ENCODE measurements around the gene APPL1.

The APPL1 gene

DNA sequence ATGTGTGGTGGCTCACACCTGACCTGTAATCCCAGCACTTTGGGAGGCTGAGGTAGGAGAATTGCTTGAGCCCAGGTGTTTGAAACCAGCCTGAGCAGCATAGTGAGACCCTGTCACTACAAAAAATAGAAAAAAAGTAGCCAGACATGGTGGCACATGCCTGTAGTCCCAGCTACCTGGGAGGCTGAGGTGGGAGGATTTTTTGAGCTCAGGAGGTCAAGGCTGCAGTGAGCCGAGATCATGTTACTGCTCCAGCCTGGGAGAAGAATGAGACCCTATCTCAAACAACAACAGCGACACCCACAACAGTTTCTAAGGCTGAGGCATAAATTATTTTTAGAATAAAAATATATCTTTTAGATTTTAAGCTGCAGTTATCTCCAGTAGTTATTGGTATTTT lies 6.3 kb downstream of the APPL1 start:
- H3K4me3 ChIP-seq (ENCODE audit: low read depth, low read length) = no peak overlapping the region
- H3K9me3 ChIP-seq (ENCODE audit: insufficient read depth, low read depth, low read length) = no peaks in the 10 kb centered on the region
- H3K27me3 ChIP-seq (ENCODE audit: insufficient read depth, low read length) = no peaks in the 10 kb centered on the region
- H2BK12ac ChIP-seq (ENCODE audit: low read length) = no peak overlapping the region
- H4K12ac ChIP-seq (ENCODE audit: low read depth, low read length) = no peak overlapping the region
- no peak overlapping the region for H2AK5ac ChIP-seq (ENCODE audit: low read length)
- H4K8ac ChIP-seq (ENCODE audit: low read depth, low read length) = no peak overlapping the region
- no peak overlapping the region for H3K14ac ChIP-seq (ENCODE audit: low read length)
- DNase-seq = no peak
- no peak overlapping the region for H3K23ac ChIP-seq (ENCODE audit: low read length)
- no peak overlapping the region for H2AFZ ChIP-seq (ENCODE audit: insufficient read depth, low read length, poor library complexity)
- H3K27ac ChIP-seq (ENCODE audit: low read depth, low read length) = no peak overlapping the region
- peaks cover under 1 to 1% of the 10 kb centered on the region in 2 experiments for H3K36me3 ChIP-seq (ENCODE audit: control insufficient read depth in 1 of 2, insufficient read depth in 2 of 2, low read length in 2 of 2)
- no peaks in the 10 kb centered on the region for H3K79me1 ChIP-seq (ENCODE audit: low read length)
- H3K18ac ChIP-seq (ENCODE audit: low read length) = no peak overlapping the region
- WGBS (ENCODE audit: extremely low coverage, insufficient coverage, insufficient read length) = no CpG with 5 or more reads among the region's 2 CpGs
- H2BK120ac ChIP-seq (ENCODE audit: insufficient read depth, low read length, poor library complexity) = no peak overlapping the region
- no peak overlapping the region for H4K91ac ChIP-seq (ENCODE audit: low read depth, low read length)
- H2BK5ac ChIP-seq (ENCODE audit: low read depth, low read length, poor library complexity) = no peak overlapping the region
- no peak overlapping the region for H3K9ac ChIP-seq (ENCODE audit: low read length)
- H3K4me1 ChIP-seq (ENCODE audit: control insufficient read depth in 1 of 2, insufficient read depth in 2 of 2, low read length in 2 of 2) = peaks cover 0 to under 1% of the 10 kb centered on the region in 2 experiments
- H3K4me2 ChIP-seq (ENCODE audit: low read length) = no peak overlapping the region
- no peaks in the 10 kb centered on the region for H3K79me2 ChIP-seq (ENCODE audit: control insufficient read depth, insufficient read depth, low read length, poor library complexity)
- H3K4ac ChIP-seq (ENCODE audit: low read depth, low read length) = no peak overlapping the region

DNA sequence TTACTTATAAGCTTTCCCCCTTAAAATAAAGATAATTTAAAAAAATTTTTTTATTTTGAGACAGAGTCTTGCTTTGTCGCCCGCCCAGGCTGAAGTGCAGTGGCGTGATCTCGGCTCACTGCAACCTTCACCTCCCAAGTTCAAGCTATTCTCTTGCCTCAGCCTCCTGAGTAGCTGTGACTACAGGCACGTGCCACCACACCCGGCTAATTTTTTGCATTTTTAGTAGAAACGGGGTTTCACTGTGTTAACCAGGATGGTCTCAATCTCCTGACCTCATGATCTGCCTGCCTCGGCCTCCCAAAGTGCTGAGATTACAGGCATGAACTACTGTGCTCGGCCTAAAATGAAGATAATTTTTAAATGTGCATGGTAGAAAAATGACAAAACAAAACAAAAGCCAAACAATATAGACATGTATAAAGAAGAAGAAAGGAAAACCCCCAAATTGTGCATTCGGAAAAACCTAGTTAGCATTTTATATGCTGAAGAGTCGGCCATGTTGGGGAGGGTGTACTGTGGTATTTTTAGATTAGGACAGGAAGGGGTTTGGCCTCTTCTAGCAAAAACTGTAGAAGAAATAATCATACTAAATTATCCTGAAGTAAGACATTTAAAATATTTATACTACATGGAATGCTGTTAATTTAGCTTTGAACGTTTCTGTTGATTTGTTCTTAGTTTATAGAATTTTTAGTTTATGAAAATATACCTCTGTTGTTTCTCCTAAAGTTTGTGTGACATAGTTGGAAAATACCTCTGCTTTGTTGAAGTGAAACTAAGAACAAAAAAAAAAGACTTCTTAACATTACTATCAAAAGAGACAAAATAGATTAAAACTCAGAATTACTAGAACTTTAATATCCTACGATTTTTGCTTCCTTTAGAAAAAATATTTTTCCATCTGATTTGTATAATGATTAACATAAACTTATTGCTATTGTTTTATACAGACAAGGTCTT lies 7.4 kb downstream of the APPL1 start:
- Histone ChIP-seq H3K23ac (ENCODE audit: low read length) (no peak overlapping the region), H2BK5ac (ENCODE audit: low read depth, low read length, poor library complexity) (no peak overlapping the region), H3K79me1 (ENCODE audit: low read length) (no peaks in the 10 kb centered on the region), H3K4ac (ENCODE audit: low read depth, low read length) (no peak overlapping the region), H2BK120ac (ENCODE audit: insufficient read depth, low read length, poor library complexity) (no peak overlapping the region), H3K4me2 (ENCODE audit: low read length) (no peak overlapping the region), H3K36me3 (ENCODE audit: control insufficient read depth in 1 of 2, insufficient read depth in 2 of 2, low read length in 2 of 2) (peaks cover 2 to 4% of the 10 kb centered on the region in 2 experiments), H2AK5ac (ENCODE audit: low read length) (no peak overlapping the region), H3K27ac (ENCODE audit: low read depth, low read length) (no peak overlapping the region), H3K18ac (ENCODE audit: low read length) (no peak overlapping the region), H3K4me3 (ENCODE audit: low read depth, low read length) (no peak overlapping the region), H2AFZ (ENCODE audit: insufficient read depth, low read length, poor library complexity) (no peak overlapping the region), H3K14ac (ENCODE audit: low read length) (no peak overlapping the region), H3K27me3 (ENCODE audit: insufficient read depth, low read length) (no peaks in the 10 kb centered on the region), H3K4me1 (ENCODE audit: control insufficient read depth in 1 of 2, insufficient read depth in 2 of 2, low read length in 2 of 2) (no peaks in the 10 kb centered on the region), H2BK12ac (ENCODE audit: low read length) (no peak overlapping the region), H4K8ac (ENCODE audit: low read depth, low read length) (no peak overlapping the region), H3K79me2 (ENCODE audit: control insufficient read depth, insufficient read depth, low read length, poor library complexity) (no peaks in the 10 kb centered on the region), H4K91ac (ENCODE audit: low read depth, low read length) (no peak overlapping the region), H3K9me3 (ENCODE audit: insufficient read depth, low read depth, low read length) (no peaks in the 10 kb centered on the region), H4K12ac (ENCODE audit: low read depth, low read length) (no peak overlapping the region), H3K9ac (ENCODE audit: low read length) (no peak overlapping the region)
- WGBS (ENCODE audit: extremely low coverage, insufficient coverage, insufficient read length) = no CpG with 5 or more reads among the region's 13 CpGs
- no peak for DNase-seq

DNA sequence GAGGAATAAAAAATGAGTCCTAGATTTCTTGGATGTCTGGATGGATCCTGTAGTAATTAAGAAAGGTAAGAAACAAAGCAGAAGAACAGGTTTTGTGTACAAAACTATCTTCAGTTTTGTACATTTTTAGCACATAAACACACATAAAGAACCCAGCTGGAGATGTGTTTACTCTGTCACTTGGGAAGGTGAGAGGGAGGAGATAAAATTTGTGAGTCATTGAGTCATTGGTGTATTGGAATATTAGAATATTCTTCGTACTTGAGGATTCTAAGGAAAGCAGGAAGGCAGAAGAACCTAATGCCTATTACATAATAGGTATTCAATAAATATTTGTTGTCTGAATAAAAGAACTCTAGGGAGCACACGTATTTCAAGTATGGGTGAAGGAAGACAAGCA lies 17.4 kb downstream of the APPL1 start:
- H3K4me2 ChIP-seq (ENCODE audit: low read length) = no peak overlapping the region
- WGBS (ENCODE audit: extremely low coverage, insufficient coverage, insufficient read length) = no CpG with 5 or more reads among the region's 2 CpGs
- H4K8ac ChIP-seq (ENCODE audit: low read depth, low read length) = no peak overlapping the region

DNA sequence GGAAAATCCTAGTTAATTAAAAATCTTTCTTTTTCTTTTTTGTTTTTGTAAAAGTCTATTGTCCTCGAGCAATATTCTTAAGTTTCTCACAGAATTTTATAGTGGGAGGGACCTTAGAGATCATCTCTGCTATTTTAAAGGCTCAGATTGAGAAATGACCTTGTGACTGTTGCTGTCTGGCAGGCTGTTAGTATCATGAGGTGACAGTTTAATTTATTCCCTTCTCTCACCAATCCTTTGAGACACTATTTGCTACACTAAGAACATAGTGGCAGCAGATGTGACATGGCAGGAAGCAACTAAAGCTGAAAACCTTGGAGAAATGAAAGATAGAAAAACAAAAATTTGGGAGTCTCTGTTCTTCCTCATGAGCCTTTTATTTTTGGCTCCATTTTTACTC lies 24.9 kb downstream of the APPL1 start:
- no peak for DNase-seq
- no peak overlapping the region for H3K18ac ChIP-seq (ENCODE audit: low read length)
- no peak overlapping the region for H4K12ac ChIP-seq (ENCODE audit: low read depth, low read length)
- no CpG with 5 or more reads among the region's 1 CpG for WGBS (ENCODE audit: extremely low coverage, insufficient coverage, insufficient read length)
- no peaks in the 10 kb centered on the region for H3K79me2 ChIP-seq (ENCODE audit: control insufficient read depth, insufficient read depth, low read length, poor library complexity)
- no peak overlapping the region for H3K23ac ChIP-seq (ENCODE audit: low read length)
- H2BK5ac ChIP-seq (ENCODE audit: low read depth, low read length, poor library complexity) = no peak overlapping the region
- no peaks in the 10 kb centered on the region for H3K79me1 ChIP-seq (ENCODE audit: low read length)
- no peak overlapping the region for H2AFZ ChIP-seq (ENCODE audit: insufficient read depth, low read length, poor library complexity)
- no peak overlapping the region for H2AK5ac ChIP-seq (ENCODE audit: low read length)
- no peak overlapping the region for H3K14ac ChIP-seq (ENCODE audit: low read length)
- H3K9ac ChIP-seq (ENCODE audit: low read length) = no peak overlapping the region
- no peaks in the 10 kb centered on the region for H3K9me3 ChIP-seq (ENCODE audit: insufficient read depth, low read depth, low read length)
- no peak overlapping the region for H3K27ac ChIP-seq (ENCODE audit: low read depth, low read length)
- peaks cover 2 to 13% of the 10 kb centered on the region in 2 experiments for H3K36me3 ChIP-seq (ENCODE audit: control insufficient read depth in 1 of 2, insufficient read depth in 2 of 2, low read length in 2 of 2)
- no peaks in the 10 kb centered on the region for H3K4me1 ChIP-seq (ENCODE audit: control insufficient read depth in 1 of 2, insufficient read depth in 2 of 2, low read length in 2 of 2)
- no peaks in the 10 kb centered on the region for H3K27me3 ChIP-seq (ENCODE audit: insufficient read depth, low read length)
- H2BK120ac ChIP-seq (ENCODE audit: insufficient read depth, low read length, poor library complexity) = no peak overlapping the region
- H4K91ac ChIP-seq (ENCODE audit: low read depth, low read length) = no peak overlapping the region
- no peak overlapping the region for H3K4me2 ChIP-seq (ENCODE audit: low read length)
- H3K4ac ChIP-seq (ENCODE audit: low read depth, low read length) = no peak overlapping the region
- no peak overlapping the region for H2BK12ac ChIP-seq (ENCODE audit: low read length)
- H4K8ac ChIP-seq (ENCODE audit: low read depth, low read length) = no peak overlapping the region
- no peak overlapping the region for H3K4me3 ChIP-seq (ENCODE audit: low read depth, low read length)

More for the DNA sequence above, 17.4 kb downstream of the APPL1 start:
- H2BK12ac ChIP-seq (ENCODE audit: low read length) = no peak overlapping the region
- H2AK5ac ChIP-seq (ENCODE audit: low read length) = no peak overlapping the region
- H3K14ac ChIP-seq (ENCODE audit: low read length) = no peak overlapping the region
- no peak overlapping the region for H4K12ac ChIP-seq (ENCODE audit: low read depth, low read length)
- H3K4me1 ChIP-seq (ENCODE audit: control insufficient read depth in 1 of 2, insufficient read depth in 2 of 2, low read length in 2 of 2) = no peaks in the 10 kb centered on the region
- H3K79me1 ChIP-seq (ENCODE audit: low read length) = no peaks in the 10 kb centered on the region
- no peaks in the 10 kb centered on the region for H3K27me3 ChIP-seq (ENCODE audit: insufficient read depth, low read length)
- no peak overlapping the region for H3K23ac ChIP-seq (ENCODE audit: low read length)
- no peak for DNase-seq
- H3K27ac ChIP-seq (ENCODE audit: low read depth, low read length) = no peak overlapping the region
- no peaks in the 10 kb centered on the region for H3K9me3 ChIP-seq (ENCODE audit: insufficient read depth, low read depth, low read length)
- H2AFZ ChIP-seq (ENCODE audit: insufficient read depth, low read length, poor library complexity) = no peak overlapping the region
- H3K79me2 ChIP-seq (ENCODE audit: control insufficient read depth, insufficient read depth, low read length, poor library complexity) = no peaks in the 10 kb centered on the region
- H4K91ac ChIP-seq (ENCODE audit: low read depth, low read length) = no peak overlapping the region
- no peak overlapping the region for H2BK5ac ChIP-seq (ENCODE audit: low read depth, low read length, poor library complexity)
- H3K4me3 ChIP-seq (ENCODE audit: low read depth, low read length) = no peak overlapping the region
- no peak overlapping the region for H2BK120ac ChIP-seq (ENCODE audit: insufficient read depth, low read length, poor library complexity)
- no peak overlapping the region for H3K18ac ChIP-seq (ENCODE audit: low read length)
- no peak overlapping the region for H3K4ac ChIP-seq (ENCODE audit: low read depth, low read length)
- H3K36me3 ChIP-seq (ENCODE audit: control insufficient read depth in 1 of 2, insufficient read depth in 2 of 2, low read length in 2 of 2) = peaks cover 8% of the 10 kb centered on the region in 2 experiments
- H3K9ac ChIP-seq (ENCODE audit: low read length) = no peak overlapping the region

All from trophoblast cell (in vitro differentiated cells and primary cell).